ENCODE results near the gene TFG. TPM values are rescaled to one million over a fixed set of nuclear protein-coding genes. Genes with fewer than 3 reads are reported as not detected.

Gene TFG
- total RNA-seq, 4 donors from 2014 or later, result 61.0 to 74.4 (median 64.9) TPM

GRCh38 chr3:100754563-100755334, 45.5 kb downstream of the TFG start:
- H3K27me3 ChIP-seq, result no peaks in the 10 kb centered on the region
- 73% methylated on average over 3 of the region's 3 CpGs for WGBS

GRCh38 chr3:100756441-100756840, 47.1 kb downstream of the TFG start:
- intact Hi-C loops (cut with DNase I), result no loop called here
- Histone ChIP-seq H3K9me3 (no peaks in the 10 kb centered on the region), H3K27ac (replicated peaks in 1 of 4) (peak overlapping the region in 2 of 4 donors; percentile 5 to 22), H3K4me1 (peaks cover 0 to 27% (median 21%) of the 10 kb centered on the region in 4 donors), H3K27me3 (no peaks in the 10 kb centered on the region), H3K36me3 (peaks cover 0 to 29% (median 13%) of the 10 kb centered on the region in 4 donors), H3K4me3 (no peak overlapping the region)
- no peak for DNase-seq (ENCODE audit: extremely low spot score)
- 33% methylated on average over 2 of the region's 2 CpGs for WGBS
- TF ChIP-seq POLR2A (IDR thresholded peaks at IDR 0.05; ENCODE audit: low read depth), result no peak
- no peak for TF ChIP-seq POLR2AphosphoS5 (IDR thresholded peaks at IDR 0.05)
- TF ChIP-seq EP300 (IDR thresholded peaks at IDR 0.05), result no peak
- TF ChIP-seq CTCF (IDR thresholded peaks at IDR 0.05), result no peak

More at GRCh38 chr3:100754563-100755334, 45.5 kb downstream of the TFG start:
- H3K4me3 ChIP-seq, result no peak overlapping the region
- peaks cover 0 to 27% (median 21%) of the 10 kb centered on the region in 4 donors for H3K4me1 ChIP-seq
- peak overlapping the region in 1 of 4 donors; percentile 8 for H3K27ac ChIP-seq (replicated peaks in 1 of 4)
- peaks cover 1 to 45% (median 25%) of the 10 kb centered on the region in 4 donors for H3K36me3 ChIP-seq
- H3K9me3 ChIP-seq, result no peaks in the 10 kb centered on the region
- DNase-seq (ENCODE audit: extremely low spot score), result no peak
- intact Hi-C loops (cut with DNase I), result no loop called here
- TF ChIP-seq POLR2AphosphoS5 (IDR thresholded peaks at IDR 0.05) (no peak), POLR2A (IDR thresholded peaks at IDR 0.05; ENCODE audit: low read depth) (no peak), CTCF (IDR thresholded peaks at IDR 0.05) (no peak), EP300 (IDR thresholded peaks at IDR 0.05) (no peak)

GRCh38 chr3:100759159-100759558, 49.9 kb downstream of the TFG start:
- peaks cover 0 to 5% (median 0%) of the 10 kb centered on the region in 4 donors for H3K36me3 ChIP-seq
- no peak overlapping the region for H3K27ac ChIP-seq (replicated peaks in 1 of 4)
- H3K9me3 ChIP-seq, result no peaks in the 10 kb centered on the region
- intact Hi-C loops (cut with DNase I), result no loop called here
- WGBS, result 71% methylated on average over 3 of the region's 3 CpGs
- no peaks in the 10 kb centered on the region for H3K27me3 ChIP-seq
- DNase-seq (ENCODE audit: extremely low spot score), result no peak
- no peak overlapping the region for H3K4me3 ChIP-seq
- no peak for TF ChIP-seq POLR2AphosphoS5 (IDR thresholded peaks at IDR 0.05)
- no peak for TF ChIP-seq POLR2A (IDR thresholded peaks at IDR 0.05; ENCODE audit: low read depth)
- TF ChIP-seq CTCF (IDR thresholded peaks at IDR 0.05), result no peak
- no peak for TF ChIP-seq EP300 (IDR thresholded peaks at IDR 0.05)
- H3K4me1 ChIP-seq, result peaks cover 0 to 20% (median 17%) of the 10 kb centered on the region in 4 donors

- Histone ChIP-seq H3K27ac (replicated peaks in 1 of 4) (no peak overlapping the region), H3K27me3 (no peaks in the 10 kb centered on the region), H3K4me1 (peaks cover 0 to 15% (median 13%) of the 10 kb centered on the region in 4 donors), H3K9me3 (no peaks in the 10 kb centered on the region), H3K36me3 (peaks cover 0 to 4% (median 0%) of the 10 kb centered on the region in 4 donors), H3K4me3 (no peak overlapping the region)
- intact Hi-C loops (cut with DNase I), result no loop called here
- TF ChIP-seq EP300 (IDR thresholded peaks at IDR 0.05) (no peak), CTCF (IDR thresholded peaks at IDR 0.05) (no peak), POLR2AphosphoS5 (IDR thresholded peaks at IDR 0.05) (no peak), POLR2A (IDR thresholded peaks at IDR 0.05; ENCODE audit: low read depth) (no peak)
- no peak for DNase-seq (ENCODE audit: extremely low spot score)
These were observed 50.7 kb downstream of the TFG start for GRCh38 chr3:100759950-100760349.
